ENCODE results near the gene GPRC5C. TPM values are rescaled to one million over a fixed set of nuclear protein-coding genes. Genes with fewer than 3 reads are reported as not detected.

Gene GPRC5C
- total RNA-seq, 4 donors from 2014 or later = 61.1 to 173 (median 107) TPM

GRCh38 chr17:74408815-74409214, 23.1 kb upstream of the GPRC5C start:
- TF ChIP-seq CTCF (IDR thresholded peaks at IDR 0.05) (no peak), POLR2A (IDR thresholded peaks at IDR 0.05) (no peak)
- Histone ChIP-seq H3K27ac (no peak overlapping the region), H3K27me3 (no peaks in the 10 kb centered on the region), H3K4me1 (no peaks in the 10 kb centered on the region), H3K4me3 (no peak overlapping the region), H3K36me3 (no peaks in the 10 kb centered on the region), H3K9me3 (no peaks in the 10 kb centered on the region)
- DNase-seq = no peak

GRCh38 chr17:74410001-74410443, 21.9 kb upstream of the GPRC5C start:
- Histone ChIP-seq H3K9me3 (no peaks in the 10 kb centered on the region), H3K36me3 (no peaks in the 10 kb centered on the region), H3K27ac (no peak overlapping the region), H3K4me1 (no peaks in the 10 kb centered on the region), H3K4me3 (no peak overlapping the region), H3K27me3 (no peaks in the 10 kb centered on the region)
- TF ChIP-seq POLR2A (IDR thresholded peaks at IDR 0.05) (no peak), CTCF (IDR thresholded peaks at IDR 0.05) (no peak)
- no peak for DNase-seq

GRCh38 chr17:74412581-74412980, 19.3 kb upstream of the GPRC5C start:
- H3K4me1 ChIP-seq = peaks cover 0 to 17% (median 1%) of the 10 kb centered on the region in 4 donors
- TF ChIP-seq CTCF (IDR thresholded peaks at IDR 0.05) (no peak), POLR2A (IDR thresholded peaks at IDR 0.05) (no peak)
- H3K36me3 ChIP-seq = no peaks in the 10 kb centered on the region
- H3K27me3 ChIP-seq = no peaks in the 10 kb centered on the region
- no peak for DNase-seq
- H3K27ac ChIP-seq = no peak overlapping the region
- no peaks in the 10 kb centered on the region for H3K9me3 ChIP-seq
- H3K4me3 ChIP-seq = no peak overlapping the region

- H3K27ac ChIP-seq = no peak overlapping the region
- TF ChIP-seq POLR2A (IDR thresholded peaks at IDR 0.05) (no peak), CTCF (IDR thresholded peaks at IDR 0.05) (no peak)
- H3K36me3 ChIP-seq = no peaks in the 10 kb centered on the region
- DNase-seq = no peak
- H3K4me1 ChIP-seq = peaks cover 0 to 20% (median 2%) of the 10 kb centered on the region in 4 donors
- no peaks in the 10 kb centered on the region for H3K27me3 ChIP-seq
- H3K4me3 ChIP-seq = no peak overlapping the region
- H3K9me3 ChIP-seq = no peaks in the 10 kb centered on the region
These were observed 18.4 kb upstream of the GPRC5C start for GRCh38 chr17:74413491-74413890.

- Histone ChIP-seq H3K27ac (no peak overlapping the region), H3K9me3 (no peaks in the 10 kb centered on the region), H3K36me3 (no peaks in the 10 kb centered on the region), H3K27me3 (no peaks in the 10 kb centered on the region), H3K4me3 (no peak overlapping the region), H3K4me1 (peaks cover 0 to 20% (median 2%) of the 10 kb centered on the region in 4 donors)
- DNase-seq = no peak
- TF ChIP-seq POLR2A (IDR thresholded peaks at IDR 0.05) = no peak
- TF ChIP-seq CTCF (IDR thresholded peaks at IDR 0.05) = no peak
These were observed 17.4 kb upstream of the GPRC5C start for GRCh38 chr17:74414510-74414909.
